Activated CD8-positive, alpha-beta memory T cell treated with anti-CD3 and anti-CD28 coated beads, Interleukin-2, amount 50 U/mL, for 24 hours (primary cell): ENCODE results near the gene ODAD3.
A peak's percentile ranks its signal among the peaks of the same experiment; 100 is the strongest.
"Not testable (repeated sequence)": the region's sequence is repeated elsewhere in the genome, so short reads cannot be mapped to it uniquely, and the experiment has no call there.

ENCODE experiments used
- DNase-seq: peaks from one replicate; pipeline ENCODE4 v3.0.0-alpha.2; 2020; ENCODE audit errors: extremely low read depth

The ODAD3 gene

GRCh38 chr19:11405846-11406643, 28.9 kb downstream of the ODAD3 start:
- DNase-seq: no peak

GRCh38 chr19:11404588-11405222, 30.2 kb downstream of the ODAD3 start:
- DNase-seq: no peak

- no peak for DNase-seq
Observed at GRCh38 chr19:11401808-11402543, 32.9 kb downstream of the ODAD3 start.

GRCh38 chr19:11400798-11401197, 34.1 kb downstream of the ODAD3 start:
- DNase-seq: no peak

- DNase-seq: no peak
Observed at GRCh38 chr19:11399667-11400066, 35.3 kb downstream of the ODAD3 start.

- no peak for DNase-seq
Observed at GRCh38 chr19:11397089-11397610, 37.8 kb downstream of the ODAD3 start.

GRCh38 chr19:11390933-11391680, 43.8 kb downstream of the ODAD3 start:
- DNase-seq: no peak

GRCh38 chr19:11390359-11390758, 44.6 kb downstream of the ODAD3 start:
- no peak for DNase-seq

- no peak for DNase-seq
Observed at GRCh38 chr19:11387162-11388034, 47.5 kb downstream of the ODAD3 start.

GRCh38 chr19:11384778-11385129, 50.2 kb downstream of the ODAD3 start:
- no peak for DNase-seq

- DNase-seq: no peak
Observed at GRCh38 chr19:11383706-11384048, 51.2 kb downstream of the ODAD3 start.

GRCh38 chr19:11382898-11383705, 51.8 kb downstream of the ODAD3 start:
- DNase-seq: no peak

- DNase-seq: peak; percentile 94
Observed at GRCh38 chr19:11380653-11381537, 54.0 kb downstream of the ODAD3 start.

GRCh38 chr19:11379857-11380350, 55.0 kb downstream of the ODAD3 start:
- no peak for DNase-seq

- DNase-seq: not testable (repeated sequence)
Observed at GRCh38 chr19:11379269-11379845, 55.6 kb downstream of the ODAD3 start.

- DNase-seq: no peak
Observed at GRCh38 chr19:11378319-11379189, 56.4 kb downstream of the ODAD3 start.

GRCh38 chr19:11377756-11378155, 57.2 kb downstream of the ODAD3 start:
- no peak for DNase-seq
